Vagina (tissue), 2 donors: Measurements from ENCODE around the gene ARHGAP42. TPM values are rescaled to one million over a fixed set of nuclear protein-coding genes. Genes with fewer than 3 reads are reported as not detected.
A peak's percentile ranks its signal among the peaks of the same experiment; 100 is the strongest.

ENCODE experiments used
- DNase-seq, 2 donors: peaks; one replicate each; pipeline ENCODE4 v3.0.0-alpha.2; 2017; ENCODE audit errors: extremely low spot score in 2 of 2
- H3K27ac ChIP-seq: fragments of 200-600 bp; sonication (generic); one replicate; pipeline ENCODE4 v1.5.1; 2019
- H3K27me3 ChIP-seq: fragments of 200-600 bp; sonication (generic); one replicate; pipeline ENCODE4 v1.5.1; 2019
- H3K36me3 ChIP-seq, 2 donors: fragments of 200-600 bp; sonication (generic); one replicate each; pipeline ENCODE4 v1.5.1; 2017 to 2019
- H3K4me1 ChIP-seq: fragments of 200-600 bp; sonication (generic); one replicate; pipeline ENCODE4 v1.5.1; 2019
- H3K4me3 ChIP-seq, 2 donors: fragments of 200-600 bp; sonication (generic); 1 replicate in 1 of 2; 2 replicates in 1 of 2; pipeline ENCODE4 v1.5.1; 2016 to 2019
- H3K9me3 ChIP-seq: fragments of 200-600 bp; sonication (generic); one replicate; pipeline ENCODE4 v1.5.1; 2019
- CTCF ChIP-seq, 3 experiments: fragments of 450-650 bp in 2 of 3; fragments of 200-600 bp in 1 of 3; sonication (generic) in 1 of 3; IDR thresholded peaks; one replicate each; pipeline ENCODE4 v1.5.1; 2017 to 2019; ENCODE audit warnings: antibody characterized with exemption in 3 of 3, mild to moderate bottlenecking in 2 of 3, moderate library complexity in 2 of 3
- POLR2A ChIP-seq, 2 donors: fragments of 450-650 bp; IDR thresholded peaks; one replicate each; pipeline ENCODE4 v1.6.1; 2017; ENCODE audit warnings: antibody characterized with exemption in 2 of 2, mild to moderate bottlenecking in 2 of 2, moderate library complexity in 2 of 2
- POLR2AphosphoS5 ChIP-seq, 2 donors: sonication (generic); formaldehyde crosslinking; IDR thresholded peaks; one replicate each; pipeline ENCODE4 v1.9.0; 2017; ENCODE audit warnings: antibody characterized with exemption in 2 of 2, mild to moderate bottlenecking in 2 of 2, low read depth in 1 of 2; ENCODE audit not compliant: insufficient read depth in 1 of 2
- intact Hi-C: fragments of 100-400 bp; cut with DNase I; formaldehyde crosslinking; loops from one replicate; pipeline ENCODE4 v1.15.1; 2023
- total RNA-seq: library from RNA; depleted of rRNA; stranded (reverse); fragments of >200 nt; gene quantifications from one replicate; pipeline ENCODE4 v1.2.3, GENCODE V29; 2016

The ARHGAP42 gene
- total RNA-seq, 1 donor from 2014 or later, result 5.9 TPM

- Histone ChIP-seq H3K4me3 (no peak overlapping the region), H3K9me3 (no peaks in the 10 kb centered on the region), H3K4me1 (peaks cover 8% of the 10 kb centered on the region), H3K36me3 (no peaks in the 10 kb centered on the region), H3K27me3 (no peaks in the 10 kb centered on the region), H3K27ac (peak overlapping the region; percentile 42)
- TF ChIP-seq POLR2A (IDR thresholded peaks at IDR 0.05), result no peak
- TF ChIP-seq CTCF (IDR thresholded peaks at IDR 0.05), result no peak
- TF ChIP-seq POLR2AphosphoS5 (IDR thresholded peaks at IDR 0.05; ENCODE audit: insufficient read depth in 1 of 2, low read depth in 1 of 2), result no peak
- intact Hi-C loops, result no loop called here
- DNase-seq, result no peak
These were observed 162.2 kb downstream of the ARHGAP42 start for GRCh38 chr11:100849009-100849900.

- no peak for DNase-seq
- H3K4me3 ChIP-seq, result no peak overlapping the region
- intact Hi-C loops, result loop anchor here (10.0 kb wide), 1 partner anchor 165 kb away; the partner anchor contains the start of gene ARHGAP42
- H3K36me3 ChIP-seq, result no peaks in the 10 kb centered on the region
- H3K9me3 ChIP-seq, result no peaks in the 10 kb centered on the region
- H3K27me3 ChIP-seq, result no peaks in the 10 kb centered on the region
- TF ChIP-seq POLR2A (IDR thresholded peaks at IDR 0.05), result no peak
- TF ChIP-seq CTCF (IDR thresholded peaks at IDR 0.05), result no peak
- TF ChIP-seq POLR2AphosphoS5 (IDR thresholded peaks at IDR 0.05; ENCODE audit: insufficient read depth in 1 of 2, low read depth in 1 of 2), result no peak
- H3K27ac ChIP-seq, result no peak overlapping the region
- H3K4me1 ChIP-seq, result peaks cover 8% of the 10 kb centered on the region
These were observed 162.8 kb downstream of the ARHGAP42 start for GRCh38 chr11:100849901-100850235.

GRCh38 chr11:100851147-100851546, 164.1 kb downstream of the ARHGAP42 start:
- Histone ChIP-seq H3K27ac (no peak overlapping the region), H3K4me3 (no peak overlapping the region), H3K4me1 (peaks cover 8% of the 10 kb centered on the region), H3K27me3 (no peaks in the 10 kb centered on the region), H3K9me3 (no peaks in the 10 kb centered on the region), H3K36me3 (no peaks in the 10 kb centered on the region)
- TF ChIP-seq POLR2AphosphoS5 (IDR thresholded peaks at IDR 0.05; ENCODE audit: insufficient read depth in 1 of 2, low read depth in 1 of 2) (no peak), CTCF (IDR thresholded peaks at IDR 0.05) (no peak), POLR2A (IDR thresholded peaks at IDR 0.05) (no peak)
- DNase-seq, result no peak
- intact Hi-C loops, result loop anchor here (10.0 kb wide), 1 partner anchor 166 kb away; the partner anchor contains the start of gene ARHGAP42

GRCh38 chr11:100851584-100852152, 164.6 kb downstream of the ARHGAP42 start:
- intact Hi-C loops, result loop anchor here (10.0 kb wide), 1 partner anchor 167 kb away; the partner anchor contains the start of gene ARHGAP42
- H3K9me3 ChIP-seq, result no peaks in the 10 kb centered on the region

More at GRCh38 chr11:100851584-100852152, 164.6 kb downstream of the ARHGAP42 start:
- Histone ChIP-seq H3K27ac (no peak overlapping the region), H3K27me3 (no peaks in the 10 kb centered on the region), H3K4me3 (no peak overlapping the region), H3K36me3 (no peaks in the 10 kb centered on the region), H3K4me1 (peaks cover 8% of the 10 kb centered on the region)
- TF ChIP-seq CTCF (IDR thresholded peaks at IDR 0.05) (no peak), POLR2AphosphoS5 (IDR thresholded peaks at IDR 0.05; ENCODE audit: insufficient read depth in 1 of 2, low read depth in 1 of 2) (no peak), POLR2A (IDR thresholded peaks at IDR 0.05) (no peak)
- DNase-seq, result no peak
